HG03039 (cell line): ENCODE results near the gene GEMIN7.
A peak's percentile ranks its signal among the peaks of the same experiment; 100 is the strongest.

ENCODE experiments used
- ATAC-seq: cut with Tn5 transposase; IDR thresholded peaks from one replicate; pipeline ENCODE4 v1.9.1; 2021; ENCODE audit warnings: mild to moderate bottlenecking, moderate library complexity; ENCODE audit not compliant: unreplicated experiment

The GEMIN7 gene

DNA sequence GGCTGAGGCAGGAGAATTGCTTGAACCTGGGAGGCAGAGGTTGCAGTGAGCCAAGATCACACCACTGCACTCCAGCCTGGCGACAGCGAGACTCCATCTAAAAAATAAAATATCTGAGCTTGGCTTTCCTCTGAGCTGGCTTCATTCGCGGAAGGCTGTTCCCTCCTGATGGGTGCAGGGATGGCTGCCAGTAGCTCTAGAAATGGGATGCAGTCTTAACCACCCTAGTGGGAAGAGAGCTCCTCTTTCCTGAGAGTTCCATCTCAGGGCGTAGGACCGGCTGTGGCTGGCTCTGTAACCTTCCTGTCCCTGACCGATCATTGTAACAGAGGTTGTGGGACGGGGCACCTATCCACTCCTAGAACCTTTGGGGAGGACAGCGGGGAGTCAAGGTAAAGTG is 46.3 kb downstream of the GEMIN7 start:
- ATAC-seq, result no peak

DNA sequence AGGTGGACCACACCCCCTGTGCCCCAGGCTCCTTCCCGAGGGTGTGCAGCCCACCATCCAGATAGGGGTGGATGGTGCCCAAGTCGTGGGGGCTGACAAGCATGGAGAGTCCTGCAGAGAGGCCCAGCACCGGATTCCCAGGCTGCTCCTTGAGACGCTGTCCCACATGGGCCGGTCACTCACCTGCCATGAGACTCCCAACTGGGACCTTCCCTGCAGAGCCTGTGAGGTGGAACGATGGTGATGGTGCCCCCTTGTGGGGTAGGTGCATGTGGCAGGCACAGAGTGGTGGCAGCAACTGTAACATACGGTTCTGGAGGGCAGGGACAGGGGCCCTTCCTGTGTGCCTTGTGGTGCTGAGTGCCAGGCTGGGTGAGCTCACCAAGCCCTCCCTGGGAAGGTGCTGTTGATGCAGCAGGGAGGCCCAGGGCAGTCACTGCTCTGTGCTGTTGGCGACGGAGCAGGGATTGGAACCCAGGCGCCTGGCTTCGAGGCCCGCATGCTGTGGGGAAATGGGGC is 47.0 kb downstream of the GEMIN7 start:
- no peak for ATAC-seq

DNA sequence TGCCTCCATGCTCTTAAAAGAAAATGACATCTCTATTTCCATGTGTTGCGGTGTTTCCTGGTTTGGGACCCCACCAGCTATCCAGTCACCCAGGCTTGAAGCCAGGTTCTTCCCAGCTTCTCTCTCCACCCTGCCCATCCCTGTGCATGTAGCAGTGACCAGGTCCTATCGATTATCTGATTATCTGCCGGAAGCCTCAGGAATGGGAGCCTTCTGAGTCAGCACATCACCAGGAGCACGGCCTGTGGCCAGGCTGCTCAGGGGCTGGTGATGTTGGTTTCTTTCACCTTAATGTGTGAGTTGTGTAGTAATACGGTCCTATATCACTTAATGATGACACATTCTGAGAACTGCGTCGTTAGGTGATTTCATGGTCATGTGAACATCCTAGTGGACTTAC is 47.6 kb downstream of the GEMIN7 start:
- ATAC-seq, result no peak

DNA sequence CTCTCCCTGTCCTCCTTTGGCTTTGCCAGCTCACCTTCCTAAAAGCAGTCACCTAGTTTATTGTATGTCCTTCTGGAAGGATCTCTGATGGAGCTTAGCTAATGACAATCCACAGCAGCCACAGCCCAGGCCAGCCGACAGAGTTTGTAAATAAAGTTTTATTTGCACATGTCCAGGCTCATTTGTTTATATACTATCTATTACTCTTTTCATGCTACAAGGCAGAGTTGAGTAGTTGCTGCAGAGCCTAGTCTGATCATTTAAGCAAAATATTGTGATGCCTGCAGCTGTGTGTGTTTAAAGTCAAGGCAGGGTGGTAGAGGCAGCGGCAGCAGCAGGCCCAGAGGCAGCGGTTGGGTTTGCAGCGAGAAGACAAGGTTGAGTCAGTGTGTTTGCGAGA is 49.1 kb downstream of the GEMIN7 start:
- ATAC-seq, result no peak

DNA sequence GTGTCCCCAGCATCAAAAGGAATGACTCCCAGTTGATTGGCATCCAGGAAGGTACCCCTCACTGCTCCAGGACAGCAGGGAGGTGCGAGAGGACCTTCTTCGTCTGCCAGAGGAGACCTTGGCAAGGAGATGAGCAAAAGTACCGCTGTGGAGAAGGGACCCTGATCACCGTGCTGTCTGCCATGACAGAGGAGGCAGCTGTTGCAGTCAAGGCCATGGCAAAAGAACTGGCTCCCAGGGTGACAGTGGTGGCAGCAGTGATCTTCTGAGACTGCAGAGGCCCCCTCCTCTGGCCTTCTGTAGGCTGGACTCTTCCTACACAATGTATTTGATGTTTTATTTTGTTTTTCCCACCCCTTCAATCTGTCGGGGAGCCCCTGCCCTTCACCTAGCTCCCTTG is 49.7 kb downstream of the GEMIN7 start:
- no peak for ATAC-seq

DNA sequence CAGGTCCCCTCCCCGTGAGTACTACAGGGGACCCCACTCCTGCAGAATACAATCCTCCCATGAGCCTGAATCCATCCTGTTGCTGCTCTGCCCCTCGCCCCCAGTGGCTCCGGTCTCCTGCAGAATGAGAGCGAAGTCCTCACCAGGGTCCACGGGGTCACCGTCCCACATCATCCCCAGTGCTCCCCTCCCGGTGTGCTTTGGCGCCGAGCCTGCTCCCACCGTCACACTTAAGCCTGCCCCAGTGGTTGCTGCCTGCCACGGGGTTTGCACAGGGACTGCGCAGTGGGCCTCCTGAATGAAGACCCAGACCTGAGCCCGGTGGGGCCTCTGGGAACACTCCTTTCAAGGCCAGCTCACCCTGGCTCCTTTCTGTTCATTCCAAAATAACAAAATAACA is 51.2 kb downstream of the GEMIN7 start:
- no peak for ATAC-seq

DNA sequence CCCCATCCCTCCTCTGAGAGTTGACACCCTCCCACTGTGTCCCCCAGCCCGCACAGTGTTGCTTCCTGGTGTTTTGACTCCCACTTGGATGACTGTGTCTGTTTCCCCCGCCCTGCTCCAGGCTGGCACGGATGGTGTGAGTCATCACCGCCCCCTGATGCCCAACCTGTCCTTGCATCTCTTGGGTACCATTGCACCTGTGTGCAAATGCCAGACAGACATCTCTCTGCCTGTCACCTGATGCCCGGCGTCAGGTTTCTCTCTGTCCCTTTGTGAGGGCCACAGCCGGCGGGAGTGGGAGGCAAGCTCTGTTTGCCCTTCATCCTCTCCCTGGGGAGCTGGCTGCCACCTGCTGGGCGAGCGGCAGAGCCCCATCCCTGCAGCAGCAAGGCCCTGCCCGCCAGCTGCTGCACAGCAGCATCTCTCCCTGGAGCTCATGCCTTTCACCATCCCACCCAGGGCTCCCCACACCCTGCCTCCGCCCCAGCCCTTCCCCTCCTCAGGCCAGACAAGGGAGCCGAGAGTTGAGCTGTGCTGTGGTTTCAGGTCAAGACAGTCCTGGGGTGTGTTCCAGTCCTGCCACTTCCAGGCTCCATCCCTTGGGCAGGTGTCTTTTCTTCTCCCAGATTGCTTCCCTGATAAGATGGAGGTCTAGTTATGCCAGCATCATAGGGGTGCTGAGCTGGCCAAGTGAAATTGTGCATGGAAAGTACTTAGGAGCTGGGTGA is 52.0 kb downstream of the GEMIN7 start:
- ATAC-seq, result no peak

DNA sequence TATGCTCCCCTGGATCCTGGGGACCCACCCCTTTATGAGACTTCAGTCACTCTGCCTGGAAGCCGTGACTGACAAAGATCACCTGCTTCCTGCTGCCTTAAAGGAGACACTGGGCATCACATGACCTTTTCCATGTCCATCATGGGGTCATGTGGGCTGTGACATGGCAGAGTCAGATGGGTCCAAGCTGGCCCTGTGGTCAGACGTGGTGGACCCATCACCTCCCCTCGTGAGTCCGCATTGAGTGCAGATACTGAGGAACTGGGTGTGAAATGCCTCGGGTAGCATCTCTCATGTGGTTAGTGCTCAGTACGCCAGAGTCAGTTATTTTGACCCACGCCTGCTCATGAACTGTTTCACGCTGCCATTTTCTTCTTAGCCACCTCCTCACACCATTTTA is 54.6 kb downstream of the GEMIN7 start:
- no peak for ATAC-seq

DNA sequence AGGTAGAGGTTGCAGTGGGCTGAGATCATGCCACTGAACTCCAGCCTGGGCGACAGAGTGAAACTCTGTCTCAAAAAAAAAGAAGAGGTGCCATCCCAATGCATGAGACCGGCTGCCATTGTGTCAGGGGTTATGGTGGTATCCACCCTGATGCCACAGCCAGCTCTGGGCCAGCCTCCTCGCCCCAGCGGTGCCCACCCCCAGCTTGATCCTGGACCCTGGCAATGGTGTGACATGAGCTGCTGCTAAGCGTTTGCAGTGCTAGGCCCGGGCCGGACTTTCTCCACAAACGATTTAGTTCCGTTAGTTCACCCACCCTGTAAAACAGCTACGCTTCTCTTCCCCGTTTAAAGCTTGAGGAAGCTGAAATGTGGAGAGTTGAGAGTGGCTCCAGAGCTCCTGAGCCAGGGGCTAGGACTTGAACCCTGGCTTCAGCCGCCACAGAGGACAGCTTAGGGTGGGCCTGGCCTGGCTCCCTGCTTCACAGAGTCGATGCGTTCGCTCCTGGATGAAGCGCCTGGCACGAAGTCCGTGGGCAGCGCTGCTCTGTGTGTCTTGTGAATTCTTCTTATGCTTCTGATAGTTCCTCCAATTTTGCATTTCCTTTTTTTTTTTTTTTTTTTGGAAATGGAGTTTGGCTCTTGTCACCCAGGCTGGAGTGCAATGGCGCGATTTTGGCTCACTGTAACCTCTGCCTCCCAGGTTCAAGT is 56.3 kb downstream of the GEMIN7 start:
- no peak for ATAC-seq

DNA sequence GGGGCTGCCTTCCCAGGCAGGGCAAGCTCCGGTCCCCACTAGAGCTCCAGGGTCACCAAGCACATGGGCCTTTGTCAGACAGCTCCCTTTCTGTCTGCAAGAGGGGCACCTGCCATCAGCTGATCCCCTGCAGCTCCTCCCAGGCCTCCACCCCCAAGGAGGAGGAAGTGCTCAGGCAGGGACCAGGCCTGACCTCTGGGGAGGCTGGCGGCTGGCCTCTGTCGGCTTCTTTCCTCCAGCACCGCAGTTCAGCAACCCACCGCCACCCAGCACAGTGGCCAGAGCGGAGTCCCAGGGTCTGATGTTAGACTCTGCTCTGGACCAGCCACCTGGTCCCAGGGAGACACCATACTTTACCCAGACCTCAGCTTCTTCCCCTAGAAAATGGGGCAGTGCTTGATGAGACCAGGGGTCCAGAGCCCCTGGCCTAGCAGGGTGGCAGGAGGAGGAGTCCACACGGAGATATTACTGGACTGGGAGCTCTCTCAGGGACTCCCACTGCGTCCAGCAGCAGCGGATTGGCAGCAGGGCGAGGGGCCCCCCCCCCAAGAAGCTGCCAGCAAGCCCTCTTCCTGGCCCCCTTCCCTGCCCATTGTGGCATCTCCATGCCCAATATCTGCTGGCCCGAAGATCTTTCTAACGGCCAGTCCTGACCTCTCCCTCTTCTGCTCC is 57.6 kb downstream of the GEMIN7 start:
- no peak for ATAC-seq

DNA sequence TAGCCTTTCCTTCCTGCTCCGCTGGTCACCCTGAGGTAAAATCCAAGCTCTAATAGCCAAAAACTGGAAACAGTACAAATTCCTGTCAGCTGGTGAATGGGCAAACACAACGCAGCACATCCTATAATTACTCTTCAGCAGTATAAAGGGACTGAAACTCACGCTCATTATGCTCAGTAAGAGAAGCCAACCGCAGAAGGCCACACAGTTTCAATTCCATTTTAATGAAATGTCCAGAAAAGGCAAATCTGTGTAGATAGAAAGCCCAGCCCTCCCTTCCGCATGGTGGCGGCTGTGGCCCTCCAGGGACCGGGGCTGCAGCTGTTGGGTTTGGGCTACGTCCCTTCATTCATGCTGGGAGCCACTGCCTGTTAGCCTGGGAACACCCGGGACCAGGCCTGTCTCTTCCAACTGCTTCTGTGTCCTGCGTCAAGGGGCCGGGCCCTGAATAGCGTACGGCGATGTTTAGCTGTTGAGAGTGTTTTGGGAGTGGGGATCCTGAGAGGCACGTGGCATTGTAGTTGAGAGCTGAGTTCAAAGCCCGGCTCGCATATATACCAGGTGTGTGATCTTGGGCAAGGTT is 58.2 kb downstream of the GEMIN7 start:
- ATAC-seq, result peak; percentile 48

DNA sequence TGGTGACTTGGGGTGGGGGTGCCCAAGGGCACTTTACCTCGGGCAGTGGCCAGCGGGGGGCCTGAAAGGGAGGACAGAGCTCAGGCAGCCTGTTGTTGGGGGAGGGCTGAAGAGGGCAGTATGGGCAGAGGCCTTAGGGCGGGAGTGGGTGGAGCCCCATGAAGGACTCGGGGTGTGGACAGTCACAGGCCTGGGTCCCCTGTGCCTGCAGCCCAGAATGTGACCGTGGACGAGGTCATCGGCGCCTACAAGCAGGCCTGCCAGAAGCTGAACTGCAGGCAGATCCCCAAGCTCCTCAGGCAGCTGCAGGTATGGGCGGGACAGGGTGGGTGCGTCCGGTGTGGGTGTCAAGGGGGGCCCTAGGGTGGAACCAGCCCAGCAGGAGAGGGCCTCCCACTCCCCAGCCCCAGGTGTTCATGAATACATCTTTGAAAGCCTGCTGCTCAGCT is 59.3 kb downstream of the GEMIN7 start:
- ATAC-seq, result no peak

DNA sequence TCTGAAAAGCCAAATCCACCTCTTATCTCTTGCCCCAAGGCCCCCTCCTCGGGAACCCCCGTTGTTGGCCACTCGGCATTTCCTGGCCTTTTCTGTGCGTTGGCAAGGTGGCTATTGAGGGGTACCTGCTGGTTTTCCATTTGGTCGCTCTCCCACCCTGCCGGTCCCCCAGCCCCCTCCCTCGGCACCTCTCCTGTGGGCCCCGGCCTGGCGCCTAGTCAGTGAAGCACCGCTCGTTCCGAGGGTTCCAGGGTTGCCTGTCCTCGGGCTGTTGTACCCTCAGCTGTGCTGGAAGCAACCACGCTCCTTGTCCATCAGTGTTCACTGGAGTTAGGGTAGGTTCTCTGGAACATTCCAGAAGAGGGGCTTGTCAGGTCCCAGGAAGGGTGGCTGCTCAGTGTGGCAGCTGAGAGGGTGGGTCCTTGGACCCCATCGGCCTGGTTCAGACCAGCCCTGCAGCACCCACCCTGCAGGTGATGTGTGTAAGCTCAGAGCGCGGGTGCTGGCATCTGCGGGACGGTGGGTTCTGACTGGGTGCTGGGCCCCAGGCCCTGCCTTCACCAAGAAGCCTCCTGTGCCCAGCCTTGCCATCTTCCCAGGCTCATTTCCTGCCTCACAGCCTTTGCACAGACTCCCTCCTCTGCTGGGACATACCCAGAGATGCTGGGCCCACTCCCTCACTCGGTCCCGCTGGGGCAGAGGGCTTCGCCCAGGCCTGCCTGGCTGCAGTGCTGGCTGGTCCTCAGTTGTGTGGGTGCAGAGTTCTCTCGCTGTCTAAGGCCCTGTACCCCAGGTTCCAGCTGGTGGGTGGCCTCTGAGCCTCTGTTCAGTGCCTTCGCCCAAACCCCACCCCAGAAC is 60.5 kb downstream of the GEMIN7 start:
- no peak for ATAC-seq

DNA sequence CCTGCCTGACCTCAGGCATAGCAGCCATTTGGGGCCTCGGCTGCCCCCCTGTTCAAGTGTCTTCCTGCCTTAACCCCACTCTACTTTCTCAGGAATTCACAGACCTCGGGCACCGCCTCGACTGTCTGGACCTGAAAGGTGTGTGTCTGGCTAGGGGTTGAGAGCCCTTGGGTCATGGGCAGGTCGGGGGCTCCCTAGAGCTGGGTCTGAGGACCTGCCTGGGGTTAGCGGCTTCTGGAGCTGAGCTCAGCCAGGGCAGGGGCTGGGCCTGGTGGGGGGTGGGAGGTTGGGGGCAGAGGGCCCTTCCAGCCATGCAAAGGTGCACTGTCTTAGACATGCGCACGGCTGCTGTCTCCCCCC is 61.1 kb downstream of the GEMIN7 start:
- no peak for ATAC-seq

DNA sequence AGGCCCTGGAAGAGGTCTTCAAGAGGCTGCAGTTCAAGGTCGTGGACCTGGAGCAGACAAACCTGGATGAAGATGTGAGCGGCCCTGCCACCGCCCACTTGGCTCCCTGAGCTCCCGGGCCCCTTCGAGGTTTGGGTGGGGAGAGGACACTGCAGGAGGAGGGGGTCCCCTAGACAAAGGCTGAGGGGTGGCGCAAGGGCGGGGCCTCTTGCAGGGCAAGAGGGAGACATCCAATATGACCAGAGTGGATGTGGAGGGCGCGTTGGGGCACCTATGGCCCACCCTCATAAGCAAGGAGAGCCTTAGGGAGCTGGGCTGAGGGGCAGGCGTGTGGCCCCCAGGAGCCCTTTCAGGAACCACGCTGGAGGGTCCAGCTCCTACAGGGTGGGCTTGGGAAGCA is 61.5 kb downstream of the GEMIN7 start:
- no peak for ATAC-seq
